CD4-positive, alpha-beta T cell treated with Interleukin-21 for 1 hour (primary cell): ENCODE measurements around the gene MLH1.
A peak's percentile ranks its signal among the peaks of the same experiment; 100 is the strongest.
"Not testable (repeated sequence)": the region's sequence is repeated elsewhere in the genome, so short reads cannot be mapped to it uniquely, and the experiment has no call there.

Experiments used
- DNase-seq: peaks from one replicate; pipeline ENCODE4 v3.0.0-alpha.2; 2020

Gene MLH1

GRCh38 chr3:36993326-36994283 is at the start of gene MLH1:
TSS of gene MLH1 (plus strand) at chr3:36993518. CDS start at chr3:36993548, 30 bp downstream.
- peak; percentile 100 for DNase-seq

GRCh38 chr3:36943601-36944000 is 49.7 kb upstream of the MLH1 start:
- no peak for DNase-seq

DNA sequence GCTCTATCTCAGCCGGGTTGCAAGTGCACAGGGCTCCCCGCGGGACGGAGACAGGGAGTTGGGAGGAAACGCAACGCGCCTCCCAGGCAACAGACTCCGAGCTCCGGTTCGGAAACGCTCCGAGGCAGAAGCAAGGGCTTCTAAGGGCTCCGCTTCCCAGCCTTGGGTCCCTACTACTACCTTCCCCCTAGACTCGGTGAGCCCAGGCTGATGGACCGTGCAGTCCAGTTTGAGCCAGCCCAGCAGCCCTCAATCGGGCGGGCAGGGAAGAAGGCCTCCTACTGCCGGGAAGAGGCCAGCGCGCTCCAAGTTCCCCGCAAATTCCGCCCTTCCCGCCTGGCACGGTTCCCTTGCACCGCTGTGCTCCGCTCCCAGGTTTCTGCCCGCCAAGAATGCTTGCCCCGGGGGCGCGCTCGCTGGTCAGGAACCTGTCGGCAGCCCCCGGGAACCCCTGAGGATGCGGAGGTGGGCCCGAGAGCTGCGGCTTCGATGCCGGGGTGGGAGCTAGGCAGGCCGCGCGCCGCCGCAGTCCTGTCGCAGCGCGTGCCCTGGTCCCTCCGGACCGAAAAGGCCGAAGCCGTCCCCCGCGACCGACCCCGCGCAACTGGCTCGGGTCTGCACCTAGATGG is 49.2 kb upstream of the MLH1 start:
- peak; percentile 21 for DNase-seq

DNA sequence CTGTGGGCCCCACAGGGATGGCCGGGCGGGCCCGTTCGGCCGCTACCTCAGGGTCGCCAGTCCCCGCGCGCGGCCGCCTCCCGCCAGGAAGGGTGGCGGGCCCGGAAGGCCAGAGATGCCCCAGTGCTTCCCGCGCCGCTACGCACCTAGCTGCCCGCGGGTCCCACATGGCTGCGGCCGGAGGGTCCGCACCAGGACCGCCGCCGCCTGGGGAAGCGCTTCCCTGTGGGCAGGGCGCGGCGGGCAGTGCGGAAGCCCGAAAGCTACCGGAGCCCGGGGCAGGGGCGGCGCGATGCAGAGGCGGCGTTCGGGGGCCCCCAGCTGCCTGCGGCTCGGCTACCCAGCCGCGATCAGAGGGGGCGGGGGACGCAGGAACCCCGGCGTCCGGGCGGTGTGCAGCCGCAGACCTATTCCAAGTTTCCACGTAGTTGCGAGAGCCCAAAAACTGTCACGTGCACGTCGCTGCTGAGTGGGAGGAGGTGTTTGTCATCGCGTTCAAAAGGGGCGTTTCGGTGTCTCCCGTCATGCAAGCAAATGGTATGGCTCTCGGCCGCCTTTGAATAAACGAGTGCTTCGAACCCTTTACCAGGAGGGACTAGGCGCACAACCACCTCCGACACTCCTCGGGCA is 48.6 kb upstream of the MLH1 start, which contains the start of gene TRANK1:
TSS of gene TRANK1 (minus strand) at position 414 of the 630 bp plus-strand sequence. CDS start at position 169, 245 bp downstream.
- peak; percentile 86 for DNase-seq

DNA sequence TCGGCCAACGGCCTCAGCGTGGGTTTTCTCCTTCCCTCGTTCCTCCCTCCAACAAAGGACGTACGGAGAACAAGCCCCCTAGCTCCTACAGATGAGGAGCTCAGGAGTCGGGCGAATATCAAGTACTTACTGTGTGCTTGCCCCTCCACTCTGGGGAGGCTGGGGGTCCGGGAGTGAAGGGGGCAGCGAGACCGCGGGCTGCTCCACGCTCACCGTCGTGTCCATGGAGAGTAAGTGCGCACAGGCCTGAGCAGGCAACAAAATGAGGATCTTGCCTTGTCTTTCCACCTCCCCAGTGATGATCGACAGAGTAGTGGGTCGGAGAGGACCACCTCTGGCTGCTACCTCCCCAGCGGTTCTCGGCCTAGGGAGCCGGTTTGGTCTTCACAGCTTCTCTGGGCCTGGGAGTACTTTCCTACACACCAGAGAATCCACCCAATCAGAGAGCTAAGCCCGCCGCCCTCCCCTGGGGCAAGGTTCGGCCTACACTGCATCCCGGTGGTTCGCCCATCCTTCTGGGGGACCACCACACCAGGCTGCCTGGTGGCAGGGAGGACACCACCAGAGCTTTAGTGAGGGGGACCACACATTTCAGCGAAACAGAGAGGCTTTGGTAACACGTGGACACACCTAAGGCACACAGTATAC is 47.9 kb upstream of the MLH1 start:
- no peak for DNase-seq

DNA sequence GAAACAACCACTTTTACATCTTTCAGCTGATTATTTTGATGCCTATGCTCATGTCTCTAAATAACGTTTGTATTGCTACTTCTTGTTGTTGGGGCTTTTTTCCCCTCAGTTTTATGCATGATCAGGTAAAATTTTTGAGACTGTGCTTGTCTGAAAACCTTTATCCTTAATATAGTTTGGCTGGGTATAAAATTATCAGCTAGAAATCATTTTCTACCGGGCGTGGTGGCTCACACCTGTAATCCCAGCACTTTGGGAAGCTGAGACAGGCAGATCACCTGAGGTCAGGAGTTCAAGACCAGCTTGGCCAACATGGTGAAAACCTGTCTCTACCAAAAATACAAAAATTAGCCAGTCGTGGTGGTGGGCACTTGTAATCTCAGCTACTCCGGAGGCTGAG is 45.5 kb upstream of the MLH1 start:
- not testable (repeated sequence) for DNase-seq

DNA sequence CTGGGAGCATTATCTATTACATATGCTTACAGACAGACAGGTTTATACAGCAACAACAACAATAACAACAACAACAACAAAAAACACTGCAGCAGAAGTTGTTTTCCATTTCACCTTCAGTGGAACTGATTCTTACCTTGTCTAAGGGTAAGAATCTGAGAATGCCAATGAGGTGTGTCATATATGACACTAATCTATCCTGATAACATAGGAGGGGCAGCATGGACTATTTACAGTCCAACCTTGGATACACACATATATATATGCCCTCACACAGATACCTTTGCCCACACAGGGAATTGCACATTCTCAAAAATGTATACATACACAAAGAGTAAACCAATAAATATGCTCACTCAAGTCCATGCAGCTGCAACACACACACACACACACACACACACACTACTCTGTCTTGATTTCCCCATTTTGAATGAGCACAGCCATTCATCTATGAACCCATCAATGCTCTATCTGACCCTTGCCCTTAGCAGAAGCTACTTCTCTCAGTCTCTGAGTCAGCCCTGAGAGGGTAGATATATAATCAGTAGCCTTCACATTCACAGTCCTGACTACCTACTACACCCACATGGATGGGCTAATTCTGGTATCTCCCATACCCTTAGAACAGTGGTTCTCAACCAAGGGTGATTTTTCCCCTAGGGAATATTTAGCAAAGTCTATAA is 38.7 kb upstream of the MLH1 start:
- DNase-seq, result no peak

- no peak for DNase-seq
Observed at GRCh38 chr3:36956155-36956554, 37.2 kb upstream of the MLH1 start.

GRCh38 chr3:36957063-36957462 is 36.3 kb upstream of the MLH1 start:
- DNase-seq, result no peak

DNA sequence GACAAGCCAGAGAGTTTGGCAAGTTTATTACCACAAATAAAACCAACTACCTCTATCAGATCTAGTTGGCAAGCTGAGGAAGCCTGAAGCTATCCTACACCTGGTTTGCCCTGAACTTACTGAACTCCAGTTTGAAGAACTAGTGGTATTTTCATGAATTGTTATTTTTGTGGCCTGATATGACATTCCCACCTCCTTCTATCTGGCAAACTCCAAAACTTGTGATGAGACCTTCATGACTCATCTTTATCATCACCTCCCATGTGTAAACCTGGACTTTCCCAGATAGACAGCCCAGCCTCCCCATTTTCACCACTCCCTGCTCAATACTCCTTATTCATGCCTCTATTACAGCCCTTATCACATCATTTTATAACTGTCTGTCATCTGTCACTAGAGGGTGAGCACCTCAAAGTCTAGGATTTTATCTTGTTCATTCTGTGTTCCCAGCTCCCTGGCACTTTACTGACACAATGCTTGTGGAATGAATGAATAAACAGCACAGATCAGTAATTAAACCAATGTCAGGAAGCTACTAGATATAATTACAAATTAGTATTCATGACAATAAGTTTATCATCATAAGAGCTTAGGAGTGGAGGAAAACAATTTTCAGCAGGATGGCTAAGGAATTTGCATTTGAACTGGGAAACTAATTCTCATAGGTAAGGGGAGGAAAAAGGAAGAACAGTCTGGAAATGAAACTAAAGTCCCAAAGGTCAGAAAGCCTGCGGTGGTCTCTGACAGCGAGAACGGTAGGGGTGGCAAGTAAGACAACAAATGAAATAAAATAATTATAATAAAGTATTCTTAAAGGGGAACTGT is 35.2 kb upstream of the MLH1 start:
- DNase-seq, result peak; percentile 7

GRCh38 chr3:36959821-36960220 is 33.5 kb upstream of the MLH1 start:
- DNase-seq, result no peak

- DNase-seq, result no peak
Observed at GRCh38 chr3:36960502-36960901, 32.8 kb upstream of the MLH1 start.

DNA sequence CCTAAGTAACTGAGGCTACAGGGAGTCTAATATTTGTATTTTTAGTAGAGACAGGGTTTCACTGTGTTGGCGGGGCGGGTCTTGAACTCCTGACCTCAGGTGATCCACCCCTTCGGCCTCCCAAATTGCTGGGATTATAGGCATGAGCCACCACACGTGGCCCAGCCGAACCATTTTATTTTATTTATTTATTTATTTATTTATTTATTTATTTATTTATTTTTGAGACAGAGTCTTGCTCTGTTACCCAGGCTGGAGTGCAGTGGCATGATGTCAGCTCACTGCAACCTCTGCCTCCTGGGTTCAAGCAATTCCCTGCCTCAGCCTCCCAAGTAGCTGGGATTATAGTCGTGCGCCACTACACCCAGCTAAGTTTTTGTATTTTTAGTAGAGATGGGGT is 30.3 kb upstream of the MLH1 start:
- not testable (repeated sequence) for DNase-seq

DNA sequence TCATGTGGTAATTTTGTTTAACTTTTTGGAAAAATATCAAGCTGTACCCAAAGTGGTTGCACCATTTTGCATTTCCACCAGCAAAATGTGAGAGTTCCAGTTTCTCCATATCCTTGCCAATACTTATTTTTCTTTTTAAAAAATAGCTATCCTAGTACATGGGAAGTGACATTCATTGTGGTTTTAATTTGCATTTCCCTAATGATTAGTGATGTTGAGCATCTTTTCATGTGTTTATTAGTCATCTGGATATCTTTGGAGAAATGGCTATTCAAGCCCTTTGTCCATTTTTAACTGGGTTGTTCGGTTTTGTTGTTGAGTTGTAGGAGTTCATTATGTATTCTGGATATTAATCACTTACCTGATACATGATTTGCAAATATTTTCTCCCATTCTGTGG is 29.0 kb upstream of the MLH1 start:
- no peak for DNase-seq

GRCh38 chr3:36964817-36965216 is 28.5 kb upstream of the MLH1 start:
- DNase-seq, result no peak

DNA sequence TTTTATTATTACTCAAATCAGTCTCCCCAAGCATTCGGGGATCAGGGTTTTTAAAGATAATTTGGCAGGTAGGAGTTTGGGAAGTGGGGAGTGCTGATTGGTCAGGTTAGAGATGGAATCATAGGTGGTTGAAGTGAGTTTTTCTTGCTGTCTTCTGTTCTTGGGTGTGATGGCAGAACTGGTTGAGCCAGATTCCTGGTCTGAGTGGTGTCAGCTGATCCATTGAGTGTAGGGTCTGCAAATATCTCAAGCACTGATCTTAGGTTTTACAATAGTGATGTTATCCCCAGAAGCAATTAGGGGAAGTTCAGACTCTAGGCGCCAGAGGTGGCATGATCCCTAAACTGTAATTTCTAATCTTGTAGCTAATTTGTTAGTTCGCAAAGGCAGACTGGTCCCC is 27.9 kb upstream of the MLH1 start:
- no peak for DNase-seq

- DNase-seq, result no peak
Observed at GRCh38 chr3:36969085-36969484, 24.2 kb upstream of the MLH1 start.

- peak; percentile 71 for DNase-seq
Observed at GRCh38 chr3:36969540-36970432, 23.5 kb upstream of the MLH1 start.

GRCh38 chr3:36972163-36972562 is 21.2 kb upstream of the MLH1 start:
- DNase-seq, result no peak

- DNase-seq, result no peak
Observed at GRCh38 chr3:36973139-36973538, 20.2 kb upstream of the MLH1 start.
